ENCODE data around the gene FAM50B. TPM values are rescaled to one million over a fixed set of nuclear protein-coding genes. Genes with fewer than 3 reads are reported as not detected.

The FAM50B gene
- total RNA-seq, 1 donor from 2014 or later, result 8.1 TPM

DNA sequence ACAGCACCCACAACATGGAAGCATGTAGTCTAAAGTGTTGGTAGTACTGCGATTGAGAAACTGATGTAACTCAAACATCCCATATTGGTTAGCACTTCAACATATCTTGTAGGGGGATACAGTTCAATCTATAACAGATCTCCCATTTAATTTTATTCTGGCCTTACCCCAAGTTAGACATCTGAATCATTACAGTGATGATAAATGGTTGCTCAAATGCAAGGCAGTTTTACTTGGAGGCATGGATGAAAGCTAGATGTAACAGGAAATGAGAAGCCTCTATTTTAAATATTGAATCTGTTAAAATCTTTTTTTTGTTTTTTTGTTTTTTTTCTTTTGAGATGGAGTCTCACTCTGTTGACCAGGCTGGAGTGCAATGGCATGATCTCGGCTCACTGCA lies 44.2 kb upstream of the FAM50B start:
- Histone ChIP-seq H3K4me1 (peaks cover 22 to 46% of the 10 kb centered on the region in 2 donors), H3K36me3 (no peaks in the 10 kb centered on the region), H3K27ac (peak overlapping the region; percentile 86 to 94), H3K4me3 (no peak overlapping the region), H3K27me3 (no peaks in the 10 kb centered on the region), H3K9me3 (no peaks in the 10 kb centered on the region)
- intact Hi-C loops (cut with DNase I), result loop anchor here (2.0 to 5.0 kb wide), 2 partner anchors 40 to 107 kb away; no protein-coding TSS in a partner anchor
- DNase-seq (ENCODE audit: low spot score in 2 of 2), result no peak
- TF ChIP-seq, protein P1, sequence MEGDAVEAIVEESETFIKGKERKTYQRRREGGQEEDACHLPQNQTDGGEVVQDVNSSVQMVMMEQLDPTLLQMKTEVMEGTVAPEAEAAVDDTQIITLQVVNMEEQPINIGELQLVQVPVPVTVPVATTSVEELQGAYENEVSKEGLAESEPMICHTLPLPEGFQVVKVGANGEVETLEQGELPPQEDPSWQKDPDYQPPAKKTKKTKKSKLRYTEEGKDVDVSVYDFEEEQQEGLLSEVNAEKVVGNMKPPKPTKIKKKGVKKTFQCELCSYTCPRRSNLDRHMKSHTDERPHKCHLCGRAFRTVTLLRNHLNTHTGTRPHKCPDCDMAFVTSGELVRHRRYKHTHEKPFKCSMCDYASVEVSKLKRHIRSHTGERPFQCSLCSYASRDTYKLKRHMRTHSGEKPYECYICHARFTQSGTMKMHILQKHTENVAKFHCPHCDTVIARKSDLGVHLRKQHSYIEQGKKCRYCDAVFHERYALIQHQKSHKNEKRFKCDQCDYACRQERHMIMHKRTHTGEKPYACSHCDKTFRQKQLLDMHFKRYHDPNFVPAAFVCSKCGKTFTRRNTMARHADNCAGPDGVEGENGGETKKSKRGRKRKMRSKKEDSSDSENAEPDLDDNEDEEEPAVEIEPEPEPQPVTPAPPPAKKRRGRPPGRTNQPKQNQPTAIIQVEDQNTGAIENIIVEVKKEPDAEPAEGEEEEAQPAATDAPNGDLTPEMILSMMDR (IDR thresholded peaks at IDR 0.05), result no peak

DNA sequence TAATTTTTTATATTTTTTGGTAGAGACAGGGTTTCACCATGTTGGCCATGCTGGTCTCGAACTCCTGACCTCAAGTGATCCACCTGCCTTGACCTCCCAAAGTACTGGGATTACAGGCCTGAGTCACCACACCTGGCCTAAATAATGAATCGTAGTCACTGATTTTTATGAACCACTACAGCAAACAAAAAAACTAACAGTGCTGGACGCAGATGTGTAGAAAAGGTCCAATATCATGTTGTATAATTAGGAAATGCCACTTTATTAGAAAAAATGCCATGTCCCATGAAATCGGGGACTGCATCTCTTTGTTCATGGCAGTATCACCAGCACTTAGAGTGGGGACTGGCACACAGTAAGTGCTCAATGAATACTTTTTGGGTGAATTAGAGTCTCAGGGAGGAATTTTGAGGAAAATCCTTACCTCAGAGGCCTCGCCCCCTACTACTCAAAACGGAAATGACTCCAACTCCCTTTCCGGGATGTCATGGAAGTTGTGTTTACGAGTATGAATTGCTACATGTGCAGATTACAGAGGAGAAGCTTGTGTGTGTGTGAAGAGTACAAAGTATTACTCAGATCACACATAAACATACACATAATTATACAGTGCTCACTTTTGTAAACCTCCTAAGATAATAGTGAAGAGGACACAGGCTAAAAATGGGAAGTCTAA lies 43.6 kb upstream of the FAM50B start:
- H3K4me1 ChIP-seq, result peaks cover 22 to 48% of the 10 kb centered on the region in 2 donors
- H3K36me3 ChIP-seq, result no peaks in the 10 kb centered on the region
- H3K27ac ChIP-seq, result peak overlapping the region; percentile 86 to 94
- H3K4me3 ChIP-seq, result no peak overlapping the region
- no peak for DNase-seq (ENCODE audit: low spot score in 2 of 2)
- H3K27me3 ChIP-seq, result no peaks in the 10 kb centered on the region
- no peaks in the 10 kb centered on the region for H3K9me3 ChIP-seq
- TF ChIP-seq, protein P1 (IDR thresholded peaks at IDR 0.05), result no peak
- intact Hi-C loops (cut with DNase I), result loop anchor here (2.0 to 5.0 kb wide), 2 partner anchors 39 to 107 kb away; no protein-coding TSS in a partner anchor

DNA sequence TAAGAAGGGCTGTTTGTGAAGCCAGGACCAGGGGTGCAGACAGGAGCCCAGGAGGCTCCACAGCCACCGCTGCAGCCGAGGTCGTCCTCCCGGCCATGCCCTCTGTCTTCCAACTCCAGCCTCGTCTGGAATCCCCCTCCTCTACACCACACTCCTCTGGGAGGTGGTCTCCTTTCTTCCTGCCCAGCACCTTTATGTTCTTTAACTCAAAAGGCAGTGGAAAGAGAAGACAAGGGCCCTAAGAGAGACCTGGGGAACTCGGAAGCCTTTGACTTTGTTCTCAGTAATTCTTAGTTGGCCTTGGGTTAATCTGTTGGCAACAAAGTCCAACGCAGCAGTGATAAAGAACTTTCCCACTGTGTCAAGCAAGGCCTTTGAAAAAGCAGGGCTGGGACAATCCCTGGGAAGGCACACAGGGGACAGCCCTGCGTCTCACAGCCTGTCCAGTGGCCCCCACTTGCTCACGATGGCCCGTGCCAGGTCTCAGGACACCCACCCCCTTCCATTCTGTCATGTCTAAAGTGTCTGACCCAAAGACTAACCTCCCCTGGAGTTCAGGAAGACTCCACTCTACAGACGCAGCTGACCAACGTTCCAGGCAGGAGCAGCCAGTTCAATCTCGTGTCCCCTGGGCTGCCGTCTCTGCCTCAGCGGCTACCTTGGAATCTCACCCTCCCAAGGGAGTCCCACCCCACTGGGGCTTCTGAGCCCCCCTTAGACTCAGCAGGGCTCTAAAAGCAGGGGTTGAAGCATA lies 42.8 kb upstream of the FAM50B start:
- no peak for DNase-seq (ENCODE audit: low spot score in 2 of 2)
- TF ChIP-seq, protein P1 (IDR thresholded peaks at IDR 0.05), result no peak
- H3K4me3 ChIP-seq, result no peak overlapping the region
- H3K4me1 ChIP-seq, result peaks cover 20 to 44% of the 10 kb centered on the region in 2 donors
- H3K9me3 ChIP-seq, result no peaks in the 10 kb centered on the region
- peak overlapping the region; percentile 86 to 94 for H3K27ac ChIP-seq
- H3K27me3 ChIP-seq, result no peaks in the 10 kb centered on the region
- no peaks in the 10 kb centered on the region for H3K36me3 ChIP-seq
- intact Hi-C loops (cut with DNase I), result loop anchor here (5.0 kb wide), 1 partner anchor 106 kb away; no protein-coding TSS in a partner anchor

DNA sequence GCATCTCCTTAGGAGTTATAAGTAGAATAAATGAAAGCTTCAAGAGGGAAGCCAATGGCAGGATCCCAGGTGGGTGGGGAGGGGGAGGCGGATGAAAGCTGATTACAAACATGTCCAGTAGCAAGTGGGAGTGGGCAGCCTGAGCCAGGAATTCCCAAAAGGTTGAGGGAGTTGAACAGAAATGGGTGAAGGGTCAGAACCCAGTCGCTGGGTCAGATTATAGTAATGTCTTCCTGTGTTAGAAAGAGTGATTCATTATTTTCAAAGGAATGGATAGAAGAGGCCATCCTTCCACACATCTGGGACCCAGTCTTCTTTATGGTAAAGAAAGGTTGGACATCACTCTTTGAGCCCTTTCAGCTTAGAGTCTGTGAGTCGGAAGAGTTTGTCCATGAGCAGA lies 41.0 kb upstream of the FAM50B start:
- intact Hi-C loops (cut with DNase I), result loop anchor here (2.0 to 5.0 kb wide), 2 partner anchors 15 to 104 kb away; no protein-coding TSS in a partner anchor

DNA sequence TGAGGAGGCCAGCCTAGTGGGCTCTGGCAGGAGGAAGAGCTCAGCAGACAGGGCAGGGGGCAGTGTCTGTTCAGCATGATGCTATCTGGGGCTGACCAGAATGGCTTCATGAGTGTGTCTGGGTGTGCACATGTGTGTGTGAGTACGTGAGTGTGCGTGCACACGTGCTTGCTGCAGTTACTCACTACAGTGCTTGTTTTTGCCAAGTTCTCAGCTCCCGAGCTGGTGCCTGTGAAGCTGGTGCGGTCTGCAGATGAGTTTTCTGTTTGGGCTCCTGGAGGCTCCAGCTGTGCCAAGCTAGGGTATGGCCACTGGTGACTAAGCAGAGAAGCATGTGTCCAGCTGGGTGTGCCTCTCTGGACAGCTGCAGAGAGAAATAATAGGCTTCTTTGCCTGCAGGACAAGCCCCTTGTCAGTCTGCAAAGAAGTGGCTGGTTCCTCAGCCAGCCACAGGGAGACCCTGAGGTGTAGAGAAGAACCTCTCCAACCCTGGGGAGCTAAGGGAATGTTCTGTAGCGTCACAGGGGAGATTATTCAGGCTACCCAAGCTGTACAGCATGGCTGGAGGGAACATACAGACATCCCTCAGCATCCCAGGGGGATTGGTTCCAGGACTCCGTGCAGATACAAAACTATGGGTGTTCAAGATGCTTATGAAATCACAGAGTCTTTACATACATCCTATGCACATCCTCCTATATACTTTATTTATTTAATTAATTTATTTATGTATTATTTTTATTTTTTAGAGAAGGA lies 40.2 kb upstream of the FAM50B start:
- no peaks in the 10 kb centered on the region for H3K9me3 ChIP-seq
- no peaks in the 10 kb centered on the region for H3K27me3 ChIP-seq
- peaks cover 13 to 47% of the 10 kb centered on the region in 2 donors for H3K4me1 ChIP-seq
- DNase-seq (ENCODE audit: low spot score in 2 of 2), result peak; percentile 54 to 93
- peak overlapping the region in 1 of 2 donors; percentile 3 for H3K4me3 ChIP-seq
- intact Hi-C loops (cut with DNase I), result loop anchor here (2.0 to 5.0 kb wide), 2 partner anchors 14 to 103 kb away; no protein-coding TSS in a partner anchor
- TF ChIP-seq, protein P1 (IDR thresholded peaks at IDR 0.05), result no peak
- H3K27ac ChIP-seq, result peak overlapping the region; percentile 86 to 94
- H3K36me3 ChIP-seq, result no peaks in the 10 kb centered on the region

More for the DNA sequence above, 41.0 kb upstream of the FAM50B start:
- H3K4me3 ChIP-seq, result no peak overlapping the region
- H3K27ac ChIP-seq, result peak overlapping the region; percentile 86 to 94
- TF ChIP-seq, protein P1 (IDR thresholded peaks at IDR 0.05), result no peak
- no peaks in the 10 kb centered on the region for H3K36me3 ChIP-seq
- DNase-seq (ENCODE audit: low spot score in 2 of 2), result no peak
- H3K27me3 ChIP-seq, result no peaks in the 10 kb centered on the region
- no peaks in the 10 kb centered on the region for H3K9me3 ChIP-seq
- peaks cover 18 to 42% of the 10 kb centered on the region in 2 donors for H3K4me1 ChIP-seq
